ENCODE data around the gene PER2. TPM values are rescaled to one million over a fixed set of nuclear protein-coding genes. Genes with fewer than 3 reads are reported as not detected.

PER2 gene
- total and polyA plus RNA-seq, 2 of the 4 experiments (the other 2 are of a cell fraction) = 1.7 to 3.2 TPM

- Histone ChIP-seq H2AK9ac (replicated peaks; ENCODE audit: low read depth, low read length, poor library complexity) (no peak overlapping the region), H3K9me1 (ENCODE audit: insufficient read depth, low read length) (no peaks in the 10 kb centered on the region), H4K5ac (ENCODE audit: low read depth, low read length) (no peak overlapping the region), H3K4me2 (ENCODE audit: low read depth, low read length) (no peak overlapping the region), H3K79me1 (ENCODE audit: low read depth in 1 of 2, low read length in 2 of 2) (no peaks in the 10 kb centered on the region), H2BK15ac (ENCODE audit: low read depth, low read length) (no peak overlapping the region), H2BK120ac (ENCODE audit: low read depth, low read length) (no peak overlapping the region), H3K56ac (ENCODE audit: extremely low read depth, insufficient read depth, low read length) (no peak overlapping the region), H3K23ac (ENCODE audit: low read depth, low read length) (no peak overlapping the region), H3K4me3 (ENCODE audit: insufficient read depth, low read depth, low read length) (no peak overlapping the region), H3K14ac (replicated peaks; ENCODE audit: low read depth, low read length) (no peak overlapping the region), H4K91ac (ENCODE audit: insufficient read depth, low read depth, low read length) (no peak overlapping the region), H3K18ac (ENCODE audit: low read depth, low read length) (no peak overlapping the region), H2BK5ac (ENCODE audit: low read depth, low read length, poor library complexity, severe bottlenecking) (no peak overlapping the region), H2AK5ac (ENCODE audit: low read depth, low read length) (no peak overlapping the region), H3K4me1 (ENCODE audit: control insufficient read depth, insufficient read depth, low read length) (peaks cover under 1% of the 10 kb centered on the region; the same call in 1 of the 2 replicates), H4K20me1 (ENCODE audit: insufficient read depth, low read length) (0 out of 2 replicates have a peak, but pooled peaks cover 4% of the 10 kb centered on the region), H3K9ac (ENCODE audit: low read depth, low read length) (no peak overlapping the region), H4K8ac (ENCODE audit: low read depth in 2 of 2, low read length in 2 of 2) (no peak overlapping the region), H3K9me3 (ENCODE audit: control insufficient read depth, insufficient read depth, low read length) (no peaks in the 10 kb centered on the region), H3K4ac (ENCODE audit: low read depth, low read length) (no peak overlapping the region), H3K27me3 (ENCODE audit: control insufficient read depth, insufficient read depth, low read length) (no peaks in the 10 kb centered on the region), H3K36me3 (ENCODE audit: control insufficient read depth, insufficient read depth, low read length) (peaks cover 26% of the 10 kb centered on the region), H3K27ac (ENCODE audit: insufficient read depth, low read length) (no peak overlapping the region), H2BK20ac (ENCODE audit: low read depth, low read length) (no peak overlapping the region), H2AFZ (replicated peaks; ENCODE audit: low read length, poor library complexity) (no peak overlapping the region)
- TF ChIP-seq POLR2A (IDR thresholded peaks at IDR 0.05; ENCODE audit: low read depth, low read length) = no peak
- TF ChIP-seq BHLHE40 (IDR thresholded peaks at IDR 0.05; ENCODE audit: low read depth, low read length) = no peak
- no peak for TF ChIP-seq CEBPB (IDR thresholded peaks at IDR 0.05; ENCODE audit: low read depth, low read length)
- TF ChIP-seq MAFK (IDR thresholded peaks at IDR 0.05; ENCODE audit: low read depth, low read length) = no peak
- no peak for TF ChIP-seq MXI1 (IDR thresholded peaks at IDR 0.05; ENCODE audit: borderline replicate concordance, low read depth, low read length)
- dilution Hi-C loops (cut with HindIII; ENCODE audit: low sequenced_read_pairs, unreplicated experiment) (no loop called here), in situ Hi-C loops (cut with MboI; ENCODE audit: low sequenced_read_pairs) (no loop called here), intact Hi-C loops (cut with micrococcal nuclease) (no loop called here)
- ChIA-PET POLR2A (ENCODE audit: unreplicated experiment) (interaction anchor here (0.5 kb wide), 1 partner anchor 11 kb away, joined by 4 read pairs; no protein-coding TSS in a partner anchor), CTCF (interaction anchor here (2.0 kb wide), 1 partner anchor 397 kb away, joined by 5 read pairs; no protein-coding TSS in a partner anchor)
- no peak for ATAC-seq (ENCODE audit: low read depth)
- no TSS peak for BruUV-seq (replicated peaks)
- WGBS, 2 experiments (ENCODE audit: extremely low coverage in 2 of 2, insufficient read length in 1 of 2) = 80% methylated on average over 1 of the region's 8 CpGs; no CpG with 5 or more reads in 1 of the 2 experiments
- DNase-seq = no peak
Observed at GRCh38 chr2:238255636-238256035, 32.8 kb downstream of the PER2 start.

Data from IMR-90 (cell line).